Esophagus squamous epithelium (tissue), 4 donors: ENCODE measurements around the gene SGCD.

Source experiments
- CTCF ChIP-seq, 6 experiments: fragments of 450-650 bp in 4 of 6; fragments of 200-600 bp in 2 of 6; sonication (generic) in 2 of 6; IDR thresholded peaks; one replicate each; pipeline ENCODE4 v1.5.1; 2016 to 2019; ENCODE audit warnings: antibody characterized with exemption in 6 of 6, mild to moderate bottlenecking in 4 of 6, moderate library complexity in 4 of 6
- POLR2A ChIP-seq, 4 donors: fragments of 450-650 bp; IDR thresholded peaks; one replicate each; pipeline ENCODE4 v1.6.1; 2017; ENCODE audit warnings: antibody characterized with exemption in 4 of 4, mild to moderate bottlenecking in 4 of 4, moderate library complexity in 3 of 4

- TF ChIP-seq CTCF (IDR thresholded peaks at IDR 0.05) (no peak), POLR2A (IDR thresholded peaks at IDR 0.05) (no peak)
Measured at GRCh38 chr5:156498226-156498980, 171.4 kb downstream of the SGCD start.
